ENCODE data around the gene PTTG1IP2. TPM values are rescaled to one million over a fixed set of nuclear protein-coding genes. Genes with fewer than 3 reads are reported as not detected.

The PTTG1IP2 gene
- total RNA-seq, 1 experiment from 2014 or later, result not detected

DNA sequence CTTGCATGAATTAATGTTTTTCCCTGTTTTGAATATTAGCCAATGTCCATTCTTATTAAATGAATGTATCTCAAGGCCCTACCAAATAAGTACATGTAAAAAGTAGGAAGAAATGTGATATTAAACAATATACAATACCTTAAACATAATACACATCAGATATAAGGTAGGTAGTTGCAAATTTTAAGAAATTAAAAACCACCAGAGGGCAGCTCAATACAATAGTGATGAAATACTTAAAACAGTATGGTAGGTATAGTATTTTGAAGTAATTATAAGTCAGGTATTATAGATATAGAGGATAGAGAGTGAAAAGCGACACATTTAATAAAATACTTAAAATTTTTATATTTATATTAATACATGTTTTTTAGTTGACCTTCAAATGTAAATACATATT lies 83.1 kb downstream of the PTTG1IP2 start:
- Histone ChIP-seq H2AFZ (ENCODE audit: low read depth, low read length, poor library complexity, severe bottlenecking) (no peak overlapping the region), H3K36me3 (ENCODE audit: control insufficient read depth in 1 of 2, insufficient read depth in 2 of 2, low read length in 2 of 2) (no peaks in the 10 kb centered on the region), H3K9me2 (ENCODE audit: insufficient read depth) (no peaks in the 10 kb centered on the region), H3K4me2 (ENCODE audit: low read length) (no peak overlapping the region), H4K20me1 (ENCODE audit: insufficient read depth) (no peaks in the 10 kb centered on the region), H3K79me2 (ENCODE audit: insufficient read depth, low read length) (no peaks in the 10 kb centered on the region), H3K4me1 (ENCODE audit: control insufficient read depth in 1 of 2, insufficient read depth in 2 of 2, low read length in 2 of 2) (no peaks in the 10 kb centered on the region), H3K27ac (ENCODE audit: low read depth, low read length) (no peak overlapping the region), H3K9me3 (ENCODE audit: control insufficient read depth in 1 of 2, insufficient read depth in 1 of 2, low read depth in 1 of 2, low read length in 2 of 2) (no peaks in the 10 kb centered on the region), H3K9ac (ENCODE audit: low read length) (no peak overlapping the region), H3K27me3 (ENCODE audit: insufficient read depth, low read length) (no peaks in the 10 kb centered on the region), H3K4me3 (replicated peaks in 1 of 2; ENCODE audit: low read depth in 1 of 2, low read length in 2 of 2) (no peak overlapping the region)
- BruUV-seq (replicated peaks), result no TSS peak
- TF ChIP-seq, protein P1, sequence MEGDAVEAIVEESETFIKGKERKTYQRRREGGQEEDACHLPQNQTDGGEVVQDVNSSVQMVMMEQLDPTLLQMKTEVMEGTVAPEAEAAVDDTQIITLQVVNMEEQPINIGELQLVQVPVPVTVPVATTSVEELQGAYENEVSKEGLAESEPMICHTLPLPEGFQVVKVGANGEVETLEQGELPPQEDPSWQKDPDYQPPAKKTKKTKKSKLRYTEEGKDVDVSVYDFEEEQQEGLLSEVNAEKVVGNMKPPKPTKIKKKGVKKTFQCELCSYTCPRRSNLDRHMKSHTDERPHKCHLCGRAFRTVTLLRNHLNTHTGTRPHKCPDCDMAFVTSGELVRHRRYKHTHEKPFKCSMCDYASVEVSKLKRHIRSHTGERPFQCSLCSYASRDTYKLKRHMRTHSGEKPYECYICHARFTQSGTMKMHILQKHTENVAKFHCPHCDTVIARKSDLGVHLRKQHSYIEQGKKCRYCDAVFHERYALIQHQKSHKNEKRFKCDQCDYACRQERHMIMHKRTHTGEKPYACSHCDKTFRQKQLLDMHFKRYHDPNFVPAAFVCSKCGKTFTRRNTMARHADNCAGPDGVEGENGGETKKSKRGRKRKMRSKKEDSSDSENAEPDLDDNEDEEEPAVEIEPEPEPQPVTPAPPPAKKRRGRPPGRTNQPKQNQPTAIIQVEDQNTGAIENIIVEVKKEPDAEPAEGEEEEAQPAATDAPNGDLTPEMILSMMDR (IDR thresholded peaks at IDR 0.05 in 2 of 3, conservative IDR thresholded peaks at IDR 0.05 in 1 of 3; ENCODE audit: borderline replicate concordance in 1 of 3, insufficient read depth in 1 of 3, low read depth in 2 of 3, low read length in 2 of 3), result peak in 2 of 3 experiments; percentile 28 to 36; a peak in 2 of 6 replicates
- TF ChIP-seq RAD21 (IDR thresholded peaks at IDR 0.05; ENCODE audit: low read depth), result peak; percentile 56
- TF ChIP-seq SIN3A (IDR thresholded peaks at IDR 0.05; ENCODE audit: low read depth), result no peak
- TF ChIP-seq EZH2phosphoT487 (IDR thresholded peaks at IDR 0.05; ENCODE audit: borderline replicate concordance), result no peak
- ChIA-PET CTCF (no interaction called here), RAD21 (ENCODE audit: low non-redundant PET in 1 of 2, low total read pairs in 2 of 2, uncharacterized antibody in 2 of 2, unreplicated experiment in 2 of 2) (no interaction called here), POLR2A (no interaction called here)
- no peak for DNase-seq (ENCODE audit: low read depth, low spot score)
- ATAC-seq, result no peak
- intact Hi-C loops (cut with micrococcal nuclease), result loop anchor here (1.0 to 2.0 kb wide), 2 partner anchors 77 to 482 kb away; no protein-coding TSS in a partner anchor

DNA sequence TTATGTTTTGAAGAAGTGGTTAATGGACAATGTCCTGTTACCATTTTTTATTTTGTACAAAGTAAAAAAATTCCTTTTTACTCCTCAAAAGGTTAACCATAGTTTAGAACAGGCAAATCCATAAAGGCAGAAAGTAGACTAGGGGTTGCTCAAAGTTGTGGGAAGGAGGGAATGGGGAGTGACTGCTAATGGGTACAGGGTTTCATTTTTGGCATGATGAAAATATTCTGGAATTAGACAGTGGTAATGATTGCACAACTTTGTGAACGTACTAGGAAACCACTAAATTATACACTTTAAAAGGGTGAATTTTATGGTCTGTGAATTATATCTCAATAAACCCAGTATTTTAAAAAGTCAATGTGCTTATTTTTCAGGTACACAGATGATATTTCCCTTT lies 91.3 kb downstream of the PTTG1IP2 start:
- intact Hi-C loops (cut with micrococcal nuclease), result no loop called here
- Histone ChIP-seq H3K9me2 (ENCODE audit: insufficient read depth) (no peaks in the 10 kb centered on the region), H3K4me1 (ENCODE audit: control insufficient read depth in 1 of 2, insufficient read depth in 2 of 2, low read length in 2 of 2) (no peaks in the 10 kb centered on the region), H2AFZ (ENCODE audit: low read depth, low read length, poor library complexity, severe bottlenecking) (no peak overlapping the region), H3K4me3 (replicated peaks in 1 of 2; ENCODE audit: low read depth in 1 of 2, low read length in 2 of 2) (no peak overlapping the region), H3K4me2 (ENCODE audit: low read length) (no peak overlapping the region), H3K27ac (ENCODE audit: low read depth, low read length) (no peak overlapping the region), H3K27me3 (ENCODE audit: insufficient read depth, low read length) (no peaks in the 10 kb centered on the region), H3K9ac (ENCODE audit: low read length) (no peak overlapping the region), H3K79me2 (ENCODE audit: insufficient read depth, low read length) (no peaks in the 10 kb centered on the region), H4K20me1 (ENCODE audit: insufficient read depth) (no peaks in the 10 kb centered on the region), H3K9me3 (ENCODE audit: control insufficient read depth in 1 of 2, insufficient read depth in 1 of 2, low read depth in 1 of 2, low read length in 2 of 2) (no peaks in the 10 kb centered on the region), H3K36me3 (ENCODE audit: control insufficient read depth in 1 of 2, insufficient read depth in 2 of 2, low read length in 2 of 2) (no peaks in the 10 kb centered on the region)
- ChIA-PET RAD21 (ENCODE audit: low non-redundant PET in 1 of 2, low total read pairs in 2 of 2, uncharacterized antibody in 2 of 2, unreplicated experiment in 2 of 2) (no interaction called here), POLR2A (no interaction called here), CTCF (no interaction called here)
- DNase-seq (ENCODE audit: low read depth, low spot score) (no peak), ATAC-seq (no peak)
- BruUV-seq (replicated peaks), result no TSS peak
- no peak for TF ChIP-seq RAD21 (IDR thresholded peaks at IDR 0.05; ENCODE audit: low read depth)
- TF ChIP-seq EGR1 (IDR thresholded peaks at IDR 0.05; ENCODE audit: low read depth), result no peak
- TF ChIP-seq EZH2phosphoT487 (IDR thresholded peaks at IDR 0.05; ENCODE audit: borderline replicate concordance), result no peak
- TF ChIP-seq, protein P2, sequence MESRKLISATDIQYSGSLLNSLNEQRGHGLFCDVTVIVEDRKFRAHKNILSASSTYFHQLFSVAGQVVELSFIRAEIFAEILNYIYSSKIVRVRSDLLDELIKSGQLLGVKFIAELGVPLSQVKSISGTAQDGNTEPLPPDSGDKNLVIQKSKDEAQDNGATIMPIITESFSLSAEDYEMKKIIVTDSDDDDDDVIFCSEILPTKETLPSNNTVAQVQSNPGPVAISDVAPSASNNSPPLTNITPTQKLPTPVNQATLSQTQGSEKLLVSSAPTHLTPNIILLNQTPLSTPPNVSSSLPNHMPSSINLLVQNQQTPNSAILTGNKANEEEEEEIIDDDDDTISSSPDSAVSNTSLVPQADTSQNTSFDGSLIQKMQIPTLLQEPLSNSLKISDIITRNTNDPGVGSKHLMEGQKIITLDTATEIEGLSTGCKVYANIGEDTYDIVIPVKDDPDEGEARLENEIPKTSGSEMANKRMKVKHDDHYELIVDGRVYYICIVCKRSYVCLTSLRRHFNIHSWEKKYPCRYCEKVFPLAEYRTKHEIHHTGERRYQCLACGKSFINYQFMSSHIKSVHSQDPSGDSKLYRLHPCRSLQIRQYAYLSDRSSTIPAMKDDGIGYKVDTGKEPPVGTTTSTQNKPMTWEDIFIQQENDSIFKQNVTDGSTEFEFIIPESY (IDR thresholded peaks at IDR 0.05; ENCODE audit: extremely low read depth, insufficient replicate concordance, low read length), result no peak
- no peak for TF ChIP-seq EZH2 (IDR thresholded peaks at IDR 0.05)
- TF ChIP-seq, protein P1 (IDR thresholded peaks at IDR 0.05 in 2 of 3, conservative IDR thresholded peaks at IDR 0.05 in 1 of 3; ENCODE audit: borderline replicate concordance in 1 of 3, insufficient read depth in 1 of 3, low read depth in 2 of 3, low read length in 2 of 3), result no peak
- TF ChIP-seq CEBPB (IDR thresholded peaks at IDR 0.05; ENCODE audit: low read depth), result no peak
- TF ChIP-seq, protein P3, sequence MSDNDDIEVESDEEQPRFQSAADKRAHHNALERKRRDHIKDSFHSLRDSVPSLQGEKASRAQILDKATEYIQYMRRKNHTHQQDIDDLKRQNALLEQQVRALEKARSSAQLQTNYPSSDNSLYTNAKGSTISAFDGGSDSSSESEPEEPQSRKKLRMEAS (IDR thresholded peaks at IDR 0.05), result no peak
- TF ChIP-seq, protein P4, sequence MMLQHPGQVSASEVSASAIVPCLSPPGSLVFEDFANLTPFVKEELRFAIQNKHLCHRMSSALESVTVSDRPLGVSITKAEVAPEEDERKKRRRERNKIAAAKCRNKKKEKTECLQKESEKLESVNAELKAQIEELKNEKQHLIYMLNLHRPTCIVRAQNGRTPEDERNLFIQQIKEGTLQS (IDR thresholded peaks at IDR 0.05), result no peak
- no peak for TF ChIP-seq YY1 (IDR thresholded peaks at IDR 0.05; ENCODE audit: extremely low read depth, insufficient replicate concordance, low read depth, low read length)

All from HCT116 (cell line).